WTC11 (cell line): Measurements from ENCODE around the gene PLXDC2.

Source experiments
- ATF1 ChIP-seq: sonication (generic); formaldehyde crosslinking; IDR thresholded peaks from 2 replicates; pipeline ENCODE4 v1.8.1; 2023; ENCODE audit warnings: mild to moderate bottlenecking, moderate library complexity, missing genetic modification reagents
- CTCF ChIP-seq: fragments of 200-600 bp; IDR thresholded peaks from 2 replicates; pipeline ENCODE4 v1.8.0; 2022; ENCODE audit warnings: antibody characterized with exemption
- E2F1 ChIP-seq: sonication (generic); formaldehyde crosslinking; IDR thresholded peaks from 2 replicates; pipeline ENCODE4 v1.8.0; 2022; ENCODE audit warnings: mild to moderate bottlenecking, missing genetic modification reagents
- JUN ChIP-seq: sonication (generic); formaldehyde crosslinking; IDR thresholded peaks from 2 replicates; pipeline ENCODE4 v1.8.0; 2023; ENCODE audit warnings: mild to moderate bottlenecking, missing genetic modification reagents
- NR2C2 ChIP-seq: sonication (generic); formaldehyde crosslinking; IDR thresholded peaks from 2 replicates; pipeline ENCODE4 v1.8.0; 2022; ENCODE audit warnings: mild to moderate bottlenecking, missing genetic modification reagents
- SMAD3 ChIP-seq: sonication (generic); formaldehyde crosslinking; IDR thresholded peaks from 2 replicates; pipeline ENCODE4 v1.8.0; 2022; ENCODE audit warnings: missing genetic modification reagents, mild to moderate bottlenecking, borderline replicate concordance
- SP1 ChIP-seq: sonication (generic); formaldehyde crosslinking; conservative IDR thresholded peaks from 2 replicates; pipeline ENCODE4 v1.8.1; 2022; ENCODE audit warnings: missing genetic modification reagents
- TEAD4 ChIP-seq: sonication (generic); formaldehyde crosslinking; IDR thresholded peaks from 2 replicates; pipeline ENCODE4 v1.8.0; 2022; ENCODE audit warnings: mild to moderate bottlenecking, missing genetic modification reagents
- ZBTB21 ChIP-seq: sonication (generic); formaldehyde crosslinking; IDR thresholded peaks from 2 replicates; pipeline ENCODE4 v1.8.1; 2023; ENCODE audit warnings: mild to moderate bottlenecking, missing genetic modification reagents, borderline replicate concordance
- TF ChIP-seq, protein P1 (sequence below): sonication (generic); formaldehyde crosslinking; IDR thresholded peaks from 2 replicates; pipeline ENCODE4 v1.8.1; 2022; ENCODE audit warnings: mild to moderate bottlenecking, moderate library complexity, missing genetic modification reagents

DNA sequence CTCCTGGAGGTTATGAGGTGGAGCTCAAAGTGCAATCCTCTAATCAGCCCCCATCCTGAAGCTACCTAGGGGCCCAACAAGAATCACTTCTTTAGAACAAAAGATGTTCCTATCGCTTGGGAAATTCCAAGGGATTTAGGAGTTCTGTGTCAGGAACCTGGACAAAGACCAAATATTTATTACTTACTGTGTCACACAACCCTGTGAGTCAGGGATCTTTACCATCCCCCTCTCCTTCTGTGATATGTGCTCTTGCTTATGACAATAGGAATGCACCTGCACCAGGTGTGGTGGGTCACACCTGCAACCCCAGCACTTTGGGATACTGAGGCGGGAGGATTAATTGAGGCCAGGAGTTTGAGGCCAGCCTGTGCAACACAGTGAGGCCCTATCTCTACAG, 485.8 kb downstream of the PLXDC2 start:
- no peak for TF ChIP-seq CTCF
- TF ChIP-seq SP1 (CRISPR knock-in tag) = no peak
- no peak for TF ChIP-seq ZBTB21 (CRISPR knock-in tag)
- TF ChIP-seq TEAD4 (CRISPR knock-in tag) = no peak
- no peak for TF ChIP-seq ATF1 (CRISPR knock-in tag)
- no peak for TF ChIP-seq E2F1
- TF ChIP-seq NR2C2 (CRISPR knock-in tag) = no peak
- no peak for TF ChIP-seq JUN (CRISPR knock-in tag)
- TF ChIP-seq, protein P1, sequence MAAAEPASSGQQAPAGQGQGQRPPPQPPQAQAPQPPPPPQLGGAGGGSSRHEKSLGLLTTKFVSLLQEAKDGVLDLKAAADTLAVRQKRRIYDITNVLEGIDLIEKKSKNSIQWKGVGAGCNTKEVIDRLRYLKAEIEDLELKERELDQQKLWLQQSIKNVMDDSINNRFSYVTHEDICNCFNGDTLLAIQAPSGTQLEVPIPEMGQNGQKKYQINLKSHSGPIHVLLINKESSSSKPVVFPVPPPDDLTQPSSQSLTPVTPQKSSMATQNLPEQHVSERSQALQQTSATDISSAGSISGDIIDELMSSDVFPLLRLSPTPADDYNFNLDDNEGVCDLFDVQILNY (CRISPR knock-in tag) = no peak
- TF ChIP-seq SMAD3 (CRISPR knock-in tag) = no peak
